Activated T-cell treated with anti-CD3 and anti-CD28 coated beads for 4 hours (primary cell): ENCODE measurements around the gene TXN2.

Experiments
- DNase-seq: peaks from one replicate; pipeline ENCODE4 v3.0.0-alpha.2; 2020

TXN2 gene

GRCh38 chr22:36480941-36481392, 473 bp downstream of the TXN2 start:
- DNase-seq = no peak

GRCh38 chr22:36478966-36479365, 2.5 kb downstream of the TXN2 start:
- no peak for DNase-seq

- DNase-seq = no peak
Observed at GRCh38 chr22:36475341-36475740, 6.1 kb downstream of the TXN2 start.

GRCh38 chr22:36472689-36473088, 8.8 kb downstream of the TXN2 start:
- DNase-seq = no peak

GRCh38 chr22:36471341-36471821, 10.1 kb downstream of the TXN2 start:
- DNase-seq = no peak

- no peak for DNase-seq
Observed at GRCh38 chr22:36470994-36471331, 10.5 kb downstream of the TXN2 start.

GRCh38 chr22:36470162-36470993, 11.1 kb downstream of the TXN2 start:
- DNase-seq = peak; percentile 74

- no peak for DNase-seq
Observed at GRCh38 chr22:36469094-36469710, 12.2 kb downstream of the TXN2 start.

GRCh38 chr22:36467946-36468345, 13.5 kb downstream of the TXN2 start:
- no peak for DNase-seq

- no peak for DNase-seq
Observed at GRCh38 chr22:36467042-36467810, 14.2 kb downstream of the TXN2 start.

GRCh38 chr22:36466258-36466657, 15.2 kb downstream of the TXN2 start:
- no peak for DNase-seq

- no peak for DNase-seq
Observed at GRCh38 chr22:36465232-36466021, 16.0 kb downstream of the TXN2 start.

GRCh38 chr22:36464715-36465231, 16.7 kb downstream of the TXN2 start:
- no peak for DNase-seq

- DNase-seq = no peak
Observed at GRCh38 chr22:36463783-36464184, 17.7 kb downstream of the TXN2 start.

GRCh38 chr22:36461665-36462649, 19.5 kb downstream of the TXN2 start:
- DNase-seq = no peak

GRCh38 chr22:36460202-36460601, 21.2 kb downstream of the TXN2 start:
- DNase-seq = no peak

GRCh38 chr22:36457688-36458450, 23.6 kb downstream of the TXN2 start:
- no peak for DNase-seq

GRCh38 chr22:36456464-36456845, 25.0 kb downstream of the TXN2 start:
- DNase-seq = no peak

GRCh38 chr22:36455571-36456463, 25.6 kb downstream of the TXN2 start:
- DNase-seq = no peak
